ENCODE results near the gene SPATC1L. TPM values are rescaled to one million over a fixed set of nuclear protein-coding genes. Genes with fewer than 3 reads are reported as not detected.

The SPATC1L gene
- polyA plus RNA-seq, 3 donors = 3.3 to 6.7 (median 5.8) TPM

GRCh38 chr21:46119637-46120271 is 64.5 kb downstream of the SPATC1L start:
- Mint-ChIP-seq H3K4me1 (no peaks in the 10 kb centered on the region), H3K36me3 (no peaks in the 10 kb centered on the region), H3K27ac (no peak overlapping the region), H3K4me3 (no peak overlapping the region), H3K27me3 (ENCODE audit: low read depth in 3 of 3) (peaks cover 2 to 3% (median 2%) of the 10 kb centered on the region in 3 donors), H3K9me3 (peaks cover 0 to 13% (median 7%) of the 10 kb centered on the region in 7 donors)
- Histone ChIP-seq H4K20me1 (ENCODE audit: insufficient read depth, low read length) (no peaks in the 10 kb centered on the region), H3K9me3 (replicated peaks in 1 of 2; ENCODE audit: control insufficient read depth in 1 of 2, insufficient read depth in 1 of 2, low read length in 2 of 2) (peaks cover 4 to 16% of the 10 kb centered on the region in 2 donors), H3K9ac (ENCODE audit: insufficient read depth, low read length, poor library complexity, severe bottlenecking) (no peak overlapping the region), H3K4me3 (replicated peaks in 1 of 3; ENCODE audit: low read depth in 2 of 3, low read length in 3 of 3) (no peak overlapping the region), H3K27ac (ENCODE audit: low read depth in 1 of 2, low read length in 2 of 2) (no peak overlapping the region), H3K4me2 (replicated peaks; ENCODE audit: extremely low read depth, low read length, poor library complexity, severe bottlenecking) (no peak overlapping the region), H3K27me3 (ENCODE audit: control insufficient read depth in 2 of 2, insufficient read depth in 2 of 2, low read length in 2 of 2) (no peaks in the 10 kb centered on the region), H3K79me2 (ENCODE audit: insufficient read depth, low read length) (no peaks in the 10 kb centered on the region), H3K4me1 (ENCODE audit: control insufficient read depth in 1 of 2, insufficient read depth in 2 of 2, low read length in 2 of 2) (no peaks in the 10 kb centered on the region), H2AFZ (ENCODE audit: insufficient read depth, low read depth, low read length, poor library complexity, severe bottlenecking) (no peak overlapping the region), H3K36me3 (replicated peaks in 1 of 2; ENCODE audit: control insufficient read depth in 1 of 2, insufficient read depth in 2 of 2, low read length in 2 of 2) (no peaks in the 10 kb centered on the region)
- no peak for TF ChIP-seq CTCF (IDR thresholded peaks at IDR 0.05)
- DNase-seq = no peak
- intact Hi-C loops (cut with micrococcal nuclease) = no loop called here
- 85% methylated on average over 6 of the region's 14 CpGs for WGBS (ENCODE audit: insufficient coverage)

GRCh38 chr21:46119144-46119636 is 65.1 kb downstream of the SPATC1L start:
- Histone ChIP-seq H3K27ac (ENCODE audit: low read depth in 1 of 2, low read length in 2 of 2) (no peak overlapping the region), H3K9ac (ENCODE audit: insufficient read depth, low read length, poor library complexity, severe bottlenecking) (no peak overlapping the region)
- intact Hi-C loops (cut with micrococcal nuclease) = no loop called here

More at GRCh38 chr21:46119144-46119636, 65.1 kb downstream of the SPATC1L start:
- H3K4me3 ChIP-seq (replicated peaks in 1 of 3; ENCODE audit: low read depth in 2 of 3, low read length in 3 of 3) = no peak overlapping the region
- DNase-seq = no peak
- Mint-ChIP-seq H3K27me3 (ENCODE audit: low read depth in 3 of 3) (peaks cover 2 to 3% (median 2%) of the 10 kb centered on the region in 3 donors), H3K9me3 (peaks cover 0 to 15% (median 7%) of the 10 kb centered on the region in 7 donors), H3K27ac (no peak overlapping the region), H3K36me3 (no peaks in the 10 kb centered on the region), H3K4me3 (no peak overlapping the region), H3K4me1 (no peaks in the 10 kb centered on the region)
- no peak overlapping the region for H2AFZ ChIP-seq (ENCODE audit: insufficient read depth, low read depth, low read length, poor library complexity, severe bottlenecking)
- H3K36me3 ChIP-seq (replicated peaks in 1 of 2; ENCODE audit: control insufficient read depth in 1 of 2, insufficient read depth in 2 of 2, low read length in 2 of 2) = no peaks in the 10 kb centered on the region
- no peaks in the 10 kb centered on the region for H3K4me1 ChIP-seq (ENCODE audit: control insufficient read depth in 1 of 2, insufficient read depth in 2 of 2, low read length in 2 of 2)
- whole genome bisulfite sequencing (ENCODE audit: insufficient coverage) = 97% methylated on average over 6 of the region's 12 CpGs
- no peak for TF ChIP-seq CTCF (IDR thresholded peaks at IDR 0.05)
- H3K79me2 ChIP-seq (ENCODE audit: insufficient read depth, low read length) = no peaks in the 10 kb centered on the region
- H3K9me3 ChIP-seq (replicated peaks in 1 of 2; ENCODE audit: control insufficient read depth in 1 of 2, insufficient read depth in 1 of 2, low read length in 2 of 2) = peaks cover 5 to 16% of the 10 kb centered on the region in 2 donors
- H3K27me3 ChIP-seq (ENCODE audit: control insufficient read depth in 2 of 2, insufficient read depth in 2 of 2, low read length in 2 of 2) = no peaks in the 10 kb centered on the region
- H3K4me2 ChIP-seq (replicated peaks; ENCODE audit: extremely low read depth, low read length, poor library complexity, severe bottlenecking) = no peak overlapping the region
- no peaks in the 10 kb centered on the region for H4K20me1 ChIP-seq (ENCODE audit: insufficient read depth, low read length)

Data from CD14-positive monocyte (primary cell).